Upper lobe of left lung (tissue), 6 donors: ENCODE results near the gene FIBCD1. TPM values are rescaled to one million over a fixed set of nuclear protein-coding genes. Genes with fewer than 3 reads are reported as not detected.

Experiments
- ATAC-seq, 2 donors: fragments of 200-7000 bp; cut with Tn5 transposase; one replicate each; pipeline ENCODE4 v1.9.1; 2022; ENCODE audit warnings: mild to moderate bottlenecking in 2 of 2, moderate library complexity in 2 of 2; ENCODE audit not compliant: low FRiP score in 2 of 2
- DNase-seq, 2 donors: peaks; one replicate each; pipeline ENCODE4 v3.0.0-alpha.2; 2019 to 2020
- H3K27ac ChIP-seq, 4 donors: fragments of 200-600 bp; sonication (generic); one replicate each; pipeline ENCODE4 v1.5.1; 2016 to 2019
- H3K27me3 ChIP-seq, 4 donors: fragments of 200-600 bp; sonication (generic); one replicate each; pipeline ENCODE4 v1.5.1; 2017 to 2019
- H3K36me3 ChIP-seq, 4 donors: fragments of 200-600 bp; sonication (generic); one replicate each; pipeline ENCODE4 v1.5.1; 2016 to 2019
- H3K4me1 ChIP-seq, 4 donors: fragments of 200-600 bp; sonication (generic); one replicate each; pipeline ENCODE4 v1.5.1; 2018 to 2019
- H3K4me3 ChIP-seq, 4 donors: fragments of 200-600 bp; sonication (generic); one replicate each; pipeline ENCODE4 v1.5.1; 2017 to 2019; ENCODE audit warnings: mild to moderate bottlenecking in 2 of 4, moderate library complexity in 1 of 4
- H3K9me3 ChIP-seq, 4 donors: fragments of 200-600 bp; sonication (generic); one replicate each; pipeline ENCODE4 v1.5.1; 2018 to 2019
- CTCF ChIP-seq, 6 experiments: fragments of 450-650 bp in 4 of 6; fragments of 200-600 bp in 2 of 6; sonication (generic) in 2 of 6; IDR thresholded peaks; one replicate each; pipeline ENCODE4 v1.5.1; 2016 to 2019; ENCODE audit warnings: antibody characterized with exemption in 6 of 6
- EP300 ChIP-seq, 4 donors: sonication (generic); formaldehyde crosslinking; IDR thresholded peaks; one replicate each; pipeline ENCODE4 v1.5.1; 2017; ENCODE audit warnings: antibody characterized with exemption in 4 of 4, control low read depth in 2 of 4
- POLR2A ChIP-seq, 4 donors: fragments of 450-650 bp; IDR thresholded peaks; one replicate each; pipeline ENCODE4 v1.5.1; 2016 to 2017; ENCODE audit warnings: antibody characterized with exemption in 4 of 4, mild to moderate bottlenecking in 2 of 4
- POLR2AphosphoS5 ChIP-seq, 2 donors: sonication (generic); formaldehyde crosslinking; IDR thresholded peaks; one replicate each; pipeline ENCODE4 v1.5.1; 2017; ENCODE audit warnings: antibody characterized with exemption in 2 of 2
- WGBS, 2 donors: methylation state at CpG; one replicate each; pipeline ENCODE4 v1.1.5; 2017 to 2018; 5-methylcytosine and 5-hydroxymethylcytosine counted together
- total RNA-seq, 6 donors: library from RNA; depleted of rRNA in 4 of 6; stranded (reverse); fragments of >200 nt in 4 of 6; gene quantifications; one replicate each; pipeline versions ENCODE4 v1.1.0 to v1.2.1, GENCODE V29; 2016 to 2021
- donor health status: DM: no; HTN: no; CAD: no; lungs with moderate emphysema.
- donor health status: DM: no; HTN: yes; CAD: no; lungs with severe emphysema.

Gene FIBCD1
- total RNA-seq, 6 donors from 2014 or later: 0.30 to 15.8 (median 4.1) TPM

- peak in 1 of 2 donors; percentile 80 for ATAC-seq
These were observed 80.9 kb downstream of the FIBCD1 start for GRCh38 chr9:130857864-130858738.

GRCh38 chr9:130856474-130856873 lies 82.6 kb downstream of the FIBCD1 start:
- Histone ChIP-seq H3K4me1 (peaks cover 0 to 17% (median 13%) of the 10 kb centered on the region in 4 donors), H3K36me3 (peaks cover 11 to 40% (median 18%) of the 10 kb centered on the region in 4 donors), H3K4me3 (no peak overlapping the region), H3K9me3 (no peaks in the 10 kb centered on the region), H3K27me3 (no peaks in the 10 kb centered on the region), H3K27ac (no peak overlapping the region)
- TF ChIP-seq POLR2A (IDR thresholded peaks at IDR 0.05): no peak
- no peak for TF ChIP-seq CTCF (IDR thresholded peaks at IDR 0.05)
- no peak for TF ChIP-seq EP300 (IDR thresholded peaks at IDR 0.05)
- no peak for TF ChIP-seq POLR2AphosphoS5 (IDR thresholded peaks at IDR 0.05)
- ATAC-seq: no peak
- WGBS, 2 donors: 87 to 92% methylated on average over 8 of the region's 8 CpGs
- no peak for DNase-seq

More at GRCh38 chr9:130857864-130858738, 80.9 kb downstream of the FIBCD1 start:
- peaks cover 11 to 45% (median 21%) of the 10 kb centered on the region in 4 donors for H3K36me3 ChIP-seq
- 78 to 80% methylated on average over 20 to 22 of the region's 22 CpGs for WGBS, 2 donors
- no peak overlapping the region for H3K27ac ChIP-seq
- no peak for DNase-seq
- TF ChIP-seq EP300 (IDR thresholded peaks at IDR 0.05) (no peak), POLR2AphosphoS5 (IDR thresholded peaks at IDR 0.05) (peak in 1 of 2 donors; percentile 13)
- H3K9me3 ChIP-seq: no peaks in the 10 kb centered on the region
- no peaks in the 10 kb centered on the region for H3K27me3 ChIP-seq
- H3K4me1 ChIP-seq: peaks cover 0 to 14% (median 12%) of the 10 kb centered on the region in 4 donors
- H3K4me3 ChIP-seq: no peak overlapping the region

GRCh38 chr9:130854835-130855234 lies 84.2 kb downstream of the FIBCD1 start:
- H3K4me3 ChIP-seq: no peak overlapping the region
- DNase-seq (no peak), ATAC-seq (no peak)
- TF ChIP-seq EP300 (IDR thresholded peaks at IDR 0.05): no peak
- peaks cover 0 to 6% (median 2%) of the 10 kb centered on the region in 4 donors for H3K4me1 ChIP-seq
- H3K27me3 ChIP-seq: no peaks in the 10 kb centered on the region
- H3K9me3 ChIP-seq: no peaks in the 10 kb centered on the region
- H3K36me3 ChIP-seq: peaks cover 11 to 40% (median 18%) of the 10 kb centered on the region in 4 donors
- WGBS, 2 donors: 94 to 97% methylated on average over 7 to 9 of the region's 9 CpGs
- no peak overlapping the region for H3K27ac ChIP-seq

- H3K27me3 ChIP-seq: no peaks in the 10 kb centered on the region
- no peak for ATAC-seq
- WGBS, 2 donors: 87 to 88% methylated on average over 8 of the region's 8 CpGs
- H3K4me1 ChIP-seq: peaks cover 0 to 6% (median 2%) of the 10 kb centered on the region in 4 donors
- no peaks in the 10 kb centered on the region for H3K9me3 ChIP-seq
- H3K4me3 ChIP-seq: no peak overlapping the region
- DNase-seq: no peak
- H3K27ac ChIP-seq: no peak overlapping the region
- H3K36me3 ChIP-seq: peaks cover 11 to 40% (median 18%) of the 10 kb centered on the region in 4 donors
- TF ChIP-seq POLR2AphosphoS5 (IDR thresholded peaks at IDR 0.05) (no peak), EP300 (IDR thresholded peaks at IDR 0.05) (no peak), POLR2A (IDR thresholded peaks at IDR 0.05) (no peak), CTCF (IDR thresholded peaks at IDR 0.05) (no peak)
These were observed 85.0 kb downstream of the FIBCD1 start for GRCh38 chr9:130854092-130854491.

- H3K4me3 ChIP-seq: no peak overlapping the region
- no peaks in the 10 kb centered on the region for H3K27me3 ChIP-seq
- no peaks in the 10 kb centered on the region for H3K9me3 ChIP-seq
- no peak overlapping the region for H3K27ac ChIP-seq
- ATAC-seq (no peak), DNase-seq (no peak)
- peaks cover 11 to 37% (median 18%) of the 10 kb centered on the region in 4 donors for H3K36me3 ChIP-seq
- H3K4me1 ChIP-seq: peaks cover 2 to 10% (median 7%) of the 10 kb centered on the region in 4 donors
- WGBS, 2 donors: 85 to 90% methylated on average over 7 of the region's 7 CpGs
- no peak for TF ChIP-seq CTCF (IDR thresholded peaks at IDR 0.05)
- TF ChIP-seq EP300 (IDR thresholded peaks at IDR 0.05): no peak
- TF ChIP-seq POLR2AphosphoS5 (IDR thresholded peaks at IDR 0.05): no peak
- TF ChIP-seq POLR2A (IDR thresholded peaks at IDR 0.05): no peak
These were observed 86.2 kb downstream of the FIBCD1 start for GRCh38 chr9:130852801-130853200.

Other genes starting within 250 kb of the FIBCD1 start
- gene EXOSC2, start 245.5 kb downstream of the FIBCD1 start, total RNA-seq: 10 to 100 TPM in 5 of 6 donors, 1 to 10 TPM in 1; 6.7 to 37.7 (median 17.8) TPM
- gene ABL1, start 104.0 kb downstream of the FIBCD1 start, total RNA-seq: 10 to 100 TPM; 39.8 to 56.5 (median 47.0) TPM
- gene QRFP, start 42.4 kb downstream of the FIBCD1 start, total RNA-seq: not detected
- 10 to 100 TPM in 5 of 6 donors, 1 to 10 TPM in 1; 6.7 to 56.0 (median 19.5) TPM for gene LAMC3, start 69.9 kb upstream of the FIBCD1 start, total RNA-seq
- gene AIF1L, start 157.3 kb upstream of the FIBCD1 start, total RNA-seq: 10 to 100 TPM in 3 of 6 donors, 1 to 10 TPM in 3; 3.8 to 21.4 (median 10.5) TPM
- 100 to 1,000 TPM in 1 of 6 donors, 10 to 100 TPM in 5; 35.3 to 113 (median 44.3) TPM for gene NUP214, start 186.3 kb upstream of the FIBCD1 start, total RNA-seq